GM21786 (cell line): Measurements from ENCODE around the gene KRT15.

ENCODE experiments used
- ATAC-seq: cut with Tn5 transposase; IDR thresholded peaks from one replicate; pipeline ENCODE4 v1.9.1; 2021; ENCODE audit not compliant: unreplicated experiment

The KRT15 gene

GRCh38 chr17:41527063-41528023 lies 8.7 kb upstream of the KRT15 start:
- ATAC-seq: no peak

GRCh38 chr17:41524261-41524660 lies 5.6 kb upstream of the KRT15 start:
- ATAC-seq: no peak

- ATAC-seq: no peak
Observed at GRCh38 chr17:41523787-41524186, 5.1 kb upstream of the KRT15 start.

- ATAC-seq: no peak
Observed at GRCh38 chr17:41523225-41523593, 4.5 kb upstream of the KRT15 start.

- ATAC-seq: no peak
Observed at GRCh38 chr17:41522301-41523224, 3.9 kb upstream of the KRT15 start.

GRCh38 chr17:41521574-41522261 lies 3.0 kb upstream of the KRT15 start:
- ATAC-seq: no peak

- no peak for ATAC-seq
Observed at GRCh38 chr17:41520821-41521521, 2.3 kb upstream of the KRT15 start.

- no peak for ATAC-seq
Observed at GRCh38 chr17:41519501-41520224, 973 bp upstream of the KRT15 start.

GRCh38 chr17:41518031-41518430 lies 659 bp downstream of the KRT15 start:
- no peak for ATAC-seq

GRCh38 chr17:41516830-41517283 lies 1.8 kb downstream of the KRT15 start:
- no peak for ATAC-seq

GRCh38 chr17:41516147-41516829 lies 2.4 kb downstream of the KRT15 start:
- ATAC-seq: no peak

- no peak for ATAC-seq
Observed at GRCh38 chr17:41513168-41513547, 5.5 kb downstream of the KRT15 start.

GRCh38 chr17:41512546-41513167 lies 6.0 kb downstream of the KRT15 start:
- ATAC-seq: no peak

- ATAC-seq: no peak
Observed at GRCh38 chr17:41511716-41512115, 7.0 kb downstream of the KRT15 start.

- ATAC-seq: no peak
Observed at GRCh38 chr17:41511116-41511515, 7.6 kb downstream of the KRT15 start.

- ATAC-seq: no peak
Observed at GRCh38 chr17:41510251-41511065, 8.2 kb downstream of the KRT15 start.

- no peak for ATAC-seq
Observed at GRCh38 chr17:41507315-41507880, 11.3 kb downstream of the KRT15 start.
